Endothelial cell (in vitro differentiated cells): ENCODE results near the gene DRC7. TPM values are rescaled to one million over a fixed set of nuclear protein-coding genes. Genes with fewer than 3 reads are reported as not detected.

Experiments
- DNase-seq: peaks from one replicate; pipeline ENCODE4 v3.0.0; 2021; ENCODE audit warnings: low spot score
- H3K27ac Mint-ChIP-seq: one replicate; pipeline ENCODE4 v1.8.0; 2021; ENCODE audit warnings: mixed read lengths, inconsistent platforms; ENCODE audit not compliant: unreplicated experiment
- H3K27me3 Mint-ChIP-seq: one replicate; pipeline ENCODE4 v1.8.0; 2021; ENCODE audit warnings: mild to moderate bottlenecking, moderate library complexity, mixed read lengths, inconsistent platforms; ENCODE audit not compliant: unreplicated experiment
- H3K36me3 Mint-ChIP-seq: one replicate; pipeline ENCODE4 v1.8.0; 2021; ENCODE audit warnings: mild to moderate bottlenecking, low read depth, mixed read lengths, inconsistent platforms; ENCODE audit not compliant: unreplicated experiment
- H3K4me1 Mint-ChIP-seq: one replicate; pipeline ENCODE4 v1.8.0; 2021; ENCODE audit warnings: mild to moderate bottlenecking, mixed read lengths, inconsistent platforms; ENCODE audit not compliant: unreplicated experiment
- H3K4me3 Mint-ChIP-seq: one replicate; pipeline ENCODE4 v1.8.0; 2021; ENCODE audit warnings: mild to moderate bottlenecking, mixed read lengths, inconsistent platforms; ENCODE audit not compliant: unreplicated experiment
- H3K9me3 Mint-ChIP-seq: one replicate; pipeline ENCODE4 v1.8.0; 2021; ENCODE audit warnings: mixed read lengths, inconsistent platforms; ENCODE audit not compliant: unreplicated experiment
- total RNA-seq: library from RNA; stranded (reverse); fragmentation: NEBNext Ultra II Directional; extraction: Animal tissue kit (Norgen Biotek cat#: 25700); gene quantifications from one replicate; pipeline ENCODE4 v1.2.1, GENCODE V29; 2021; ENCODE audit not compliant: unreplicated experiment
- TF ChIP-seq, protein P1 (sequence below): fragments of 200-600 bp; sonication (generic); IDR thresholded peaks from one replicate; pipeline ENCODE4 v1.5.0; 2021; ENCODE audit warnings: antibody characterized with exemption; ENCODE audit not compliant: unreplicated experiment

The DRC7 gene
- total RNA-seq, 1 donor from 2014 or later, result 1.8 TPM

DNA sequence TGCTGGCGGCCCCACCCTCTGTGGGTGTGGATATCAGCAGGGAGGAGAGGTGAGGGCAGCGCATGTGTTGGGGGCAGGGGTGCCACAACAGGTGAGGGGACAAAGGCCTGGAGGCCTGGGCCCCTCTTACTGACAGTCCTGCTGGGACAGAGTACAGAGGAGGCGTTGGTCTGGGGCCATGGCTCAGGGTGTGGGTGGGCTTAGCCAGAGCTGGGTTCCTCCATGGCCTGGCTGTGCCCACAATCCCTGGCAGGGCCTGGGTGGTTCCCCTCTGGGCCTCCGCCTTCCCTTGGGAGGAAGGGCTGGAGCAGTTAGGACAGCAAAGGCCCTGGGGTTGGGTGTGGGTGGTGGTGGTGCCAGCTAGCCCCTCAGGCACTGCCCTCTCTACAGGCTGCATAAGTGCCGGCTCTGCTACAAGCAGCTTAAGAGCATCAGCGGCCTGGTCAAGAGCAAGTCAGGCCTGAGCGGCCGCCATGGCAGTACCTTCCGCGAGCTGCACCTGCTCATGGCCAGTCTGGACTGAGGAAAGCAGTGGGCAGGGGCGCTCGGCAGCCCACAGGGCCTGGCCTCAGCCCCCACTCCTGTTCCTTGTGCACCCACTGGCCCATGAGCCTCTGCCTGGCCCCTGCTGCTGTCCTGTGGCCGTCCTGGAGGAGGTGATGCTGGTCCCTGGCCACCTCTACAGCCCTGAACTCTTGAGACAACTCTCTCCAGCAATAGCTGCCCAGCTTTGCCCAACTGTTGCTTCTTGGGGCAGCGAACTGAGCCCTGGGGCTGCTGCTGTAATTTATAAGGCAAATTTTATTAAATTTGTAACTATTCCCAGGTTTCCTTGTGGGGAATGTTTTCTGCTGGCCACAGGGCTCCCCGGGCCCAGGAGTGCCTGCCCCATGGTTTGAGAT lies 62.1 kb downstream of the DRC7 start:
- Mint-ChIP-seq H3K27me3 (peaks cover 12% of the 10 kb centered on the region), H3K9me3 (no peaks in the 10 kb centered on the region), H3K27ac (no peak overlapping the region), H3K4me1 (no peaks in the 10 kb centered on the region), H3K4me3 (no peak overlapping the region), H3K36me3 (peaks cover 13% of the 10 kb centered on the region)
- no peak for DNase-seq
- TF ChIP-seq, protein P1, sequence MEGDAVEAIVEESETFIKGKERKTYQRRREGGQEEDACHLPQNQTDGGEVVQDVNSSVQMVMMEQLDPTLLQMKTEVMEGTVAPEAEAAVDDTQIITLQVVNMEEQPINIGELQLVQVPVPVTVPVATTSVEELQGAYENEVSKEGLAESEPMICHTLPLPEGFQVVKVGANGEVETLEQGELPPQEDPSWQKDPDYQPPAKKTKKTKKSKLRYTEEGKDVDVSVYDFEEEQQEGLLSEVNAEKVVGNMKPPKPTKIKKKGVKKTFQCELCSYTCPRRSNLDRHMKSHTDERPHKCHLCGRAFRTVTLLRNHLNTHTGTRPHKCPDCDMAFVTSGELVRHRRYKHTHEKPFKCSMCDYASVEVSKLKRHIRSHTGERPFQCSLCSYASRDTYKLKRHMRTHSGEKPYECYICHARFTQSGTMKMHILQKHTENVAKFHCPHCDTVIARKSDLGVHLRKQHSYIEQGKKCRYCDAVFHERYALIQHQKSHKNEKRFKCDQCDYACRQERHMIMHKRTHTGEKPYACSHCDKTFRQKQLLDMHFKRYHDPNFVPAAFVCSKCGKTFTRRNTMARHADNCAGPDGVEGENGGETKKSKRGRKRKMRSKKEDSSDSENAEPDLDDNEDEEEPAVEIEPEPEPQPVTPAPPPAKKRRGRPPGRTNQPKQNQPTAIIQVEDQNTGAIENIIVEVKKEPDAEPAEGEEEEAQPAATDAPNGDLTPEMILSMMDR, result no peak

GRCh38 chr16:57757326-57757786 lies 62.8 kb downstream of the DRC7 start:
- no peaks in the 10 kb centered on the region for H3K4me1 Mint-ChIP-seq
- no peak overlapping the region for H3K27ac Mint-ChIP-seq
- H3K27me3 Mint-ChIP-seq, result peaks cover 12% of the 10 kb centered on the region
- no peak overlapping the region for H3K4me3 Mint-ChIP-seq
- peak; percentile 93 for DNase-seq
- peaks cover 13% of the 10 kb centered on the region for H3K36me3 Mint-ChIP-seq
- no peaks in the 10 kb centered on the region for H3K9me3 Mint-ChIP-seq
- TF ChIP-seq, protein P1, result peak; percentile 93

DNA sequence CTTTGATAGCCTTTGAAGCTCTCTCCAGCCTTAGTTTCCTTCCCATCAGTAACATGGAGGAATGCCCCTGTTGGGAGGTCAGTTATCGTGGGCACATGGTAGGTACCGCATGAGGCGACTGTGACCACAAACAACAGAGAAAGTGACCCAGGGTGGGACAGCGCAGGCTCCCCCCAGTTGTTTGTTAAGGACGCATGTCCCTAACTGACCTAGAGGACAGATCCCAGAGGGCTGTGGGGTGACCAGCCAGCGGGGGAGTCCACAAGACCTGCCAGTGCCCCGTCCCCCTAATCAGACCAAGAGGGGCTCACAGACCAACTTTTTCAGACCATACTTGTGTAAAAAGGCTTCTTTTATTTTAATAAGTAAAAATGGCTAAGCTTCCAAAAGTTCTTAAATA lies 63.3 kb downstream of the DRC7 start:
- no peaks in the 10 kb centered on the region for H3K4me1 Mint-ChIP-seq
- peaks cover 12% of the 10 kb centered on the region for H3K27me3 Mint-ChIP-seq
- peaks cover 13% of the 10 kb centered on the region for H3K36me3 Mint-ChIP-seq
- no peaks in the 10 kb centered on the region for H3K9me3 Mint-ChIP-seq
- DNase-seq, result no peak
- H3K4me3 Mint-ChIP-seq, result no peak overlapping the region
- TF ChIP-seq, protein P1, result no peak
- H3K27ac Mint-ChIP-seq, result no peak overlapping the region

- no peak overlapping the region for H3K4me3 Mint-ChIP-seq
- DNase-seq, result no peak
- peaks cover 13% of the 10 kb centered on the region for H3K36me3 Mint-ChIP-seq
- TF ChIP-seq, protein P1, result no peak
- H3K27me3 Mint-ChIP-seq, result peaks cover 14% of the 10 kb centered on the region
- no peaks in the 10 kb centered on the region for H3K9me3 Mint-ChIP-seq
- no peak overlapping the region for H3K27ac Mint-ChIP-seq
- H3K4me1 Mint-ChIP-seq, result no peaks in the 10 kb centered on the region
These were observed 63.9 kb downstream of the DRC7 start for GRCh38 chr16:57758331-57759117.

DNA sequence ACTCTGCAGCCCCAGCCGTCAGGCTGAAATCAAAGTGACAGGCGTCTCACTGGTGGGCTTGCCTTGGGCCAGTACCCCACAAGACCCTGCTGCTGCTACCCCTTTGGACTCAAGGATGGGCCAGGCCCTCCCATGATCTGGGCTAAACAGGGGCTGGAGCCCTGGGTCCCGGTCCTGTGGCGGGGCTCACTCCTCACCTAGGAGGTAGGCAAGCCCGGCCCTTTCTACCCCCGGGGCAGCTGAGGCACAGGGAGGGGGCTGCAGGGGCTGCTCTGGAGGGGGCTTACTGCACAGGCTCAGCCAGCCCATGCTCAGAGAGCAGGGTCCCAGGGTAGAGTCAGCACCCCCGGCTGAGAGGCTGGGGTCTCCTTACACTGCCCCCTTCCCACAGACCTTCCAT lies 64.5 kb downstream of the DRC7 start:
- TF ChIP-seq, protein P1, result no peak
- H3K27me3 Mint-ChIP-seq, result peaks cover 14% of the 10 kb centered on the region
- H3K36me3 Mint-ChIP-seq, result peaks cover 12% of the 10 kb centered on the region
- no peaks in the 10 kb centered on the region for H3K4me1 Mint-ChIP-seq
- no peak for DNase-seq
- no peak overlapping the region for H3K4me3 Mint-ChIP-seq
- no peaks in the 10 kb centered on the region for H3K9me3 Mint-ChIP-seq
- no peak overlapping the region for H3K27ac Mint-ChIP-seq
